NT2/D1 (cell line): ENCODE results near the gene COL4A3.

Experiments
- YY1 ChIP-seq: IDR thresholded peaks from 2 replicates; pipeline ENCODE4 v1.6.1; 2011; ENCODE audit not compliant: insufficient read length, insufficient read depth
- ZNF274 ChIP-seq: IDR thresholded peaks from 2 replicates; pipeline ENCODE4 v1.6.1; 2011; ENCODE audit warnings: mild to moderate bottlenecking, low read depth, low read length

DNA sequence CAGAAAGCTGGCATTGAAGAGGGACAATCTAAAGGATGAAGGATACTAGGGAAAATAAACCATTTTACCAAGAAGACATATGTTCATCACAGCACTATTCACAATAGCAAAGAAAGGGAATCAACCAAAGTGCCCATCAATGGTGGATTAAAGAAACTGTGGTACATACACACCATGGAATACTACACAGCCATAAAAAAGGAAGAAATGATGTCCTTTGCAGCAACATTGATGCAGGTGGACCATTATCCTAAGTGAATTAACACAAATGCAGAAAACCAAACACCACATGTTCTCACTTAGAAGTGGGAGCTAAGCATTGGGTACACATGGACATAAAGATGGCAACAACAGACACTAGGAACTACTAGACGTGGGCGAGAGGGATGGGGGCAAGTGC lies 153.4 kb downstream of the COL4A3 start:
- TF ChIP-seq YY1: no peak
- TF ChIP-seq ZNF274: no peak
